PC-9 (cell line): ENCODE measurements around the gene PDE3B.

Experiments used
- CTCF ChIP-seq: fragments of 200-600 bp; sonication (generic); conservative IDR thresholded peaks from 2 replicates; pipeline ENCODE4 v1.6.1; 2017; ENCODE audit warnings: mixed run types, antibody characterized with exemption, mild to moderate bottlenecking, moderate library complexity
- EZH2 ChIP-seq: fragments of 200-600 bp; sonication (generic); IDR thresholded peaks from 2 replicates; pipeline ENCODE4 v1.8.0; 2017; ENCODE audit warnings: antibody characterized with exemption, low read depth

GRCh38 chr11:14852571-14853177, 209.1 kb downstream of the PDE3B start:
- no peak for TF ChIP-seq CTCF
- no peak for TF ChIP-seq EZH2
